Progenitor cell of endocrine pancreas (in vitro differentiated cells): ENCODE data around the gene ST3GAL3. TPM values are rescaled to one million over a fixed set of nuclear protein-coding genes. Genes with fewer than 3 reads are reported as not detected.

ENCODE experiments used
- DNase-seq: peaks from one replicate; pipeline ENCODE4 v3.0.0; 2021; ENCODE audit warnings: low spot score; ENCODE audit not compliant: unreplicated experiment
- H3K27ac Mint-ChIP-seq: 2 replicates; pipeline ENCODE4 v1.8.0; 2021; ENCODE audit warnings: mild to moderate bottlenecking, moderate library complexity, mixed read lengths
- H3K27me3 Mint-ChIP-seq: 2 replicates; pipeline ENCODE4 v1.8.0; 2021; ENCODE audit warnings: mixed read lengths
- H3K36me3 Mint-ChIP-seq: 2 replicates; pipeline ENCODE4 v1.8.0; 2022; ENCODE audit warnings: mixed read lengths; ENCODE audit not compliant: insufficient read depth
- H3K4me1 Mint-ChIP-seq: 2 replicates; pipeline ENCODE4 v1.8.0; 2021; ENCODE audit warnings: low read depth, mixed read lengths
- H3K4me3 Mint-ChIP-seq: 2 replicates; pipeline ENCODE4 v1.8.0; 2021; ENCODE audit warnings: low read depth, mild to moderate bottlenecking, moderate library complexity, mixed read lengths
- H3K9me3 Mint-ChIP-seq: 2 replicates; pipeline ENCODE4 v1.8.0; 2021; ENCODE audit warnings: low read depth, mixed read lengths
- CTCF ChIP-seq: fragments of 200-600 bp; sonication (generic); IDR thresholded peaks from one replicate; pipeline ENCODE4 v1.5.0; 2021; ENCODE audit warnings: antibody characterized with exemption, mild to moderate bottlenecking; ENCODE audit not compliant: unreplicated experiment
- total RNA-seq: library from RNA; stranded (reverse); gene quantifications from 2 replicates; pipeline ENCODE4 v1.2.1, GENCODE V29; 2021

ST3GAL3 gene
- total RNA-seq, 1 donor from 2014 or later = 14.9 TPM

GRCh38 chr1:43872280-43872679, 164.9 kb downstream of the ST3GAL3 start:
- Mint-ChIP-seq H3K27me3 (peaks cover 6% of the 10 kb centered on the region), H3K27ac (no peak overlapping the region), H3K9me3 (no peaks in the 10 kb centered on the region), H3K4me3 (no peak overlapping the region), H3K36me3 (no peaks in the 10 kb centered on the region), H3K4me1 (no peaks in the 10 kb centered on the region)
- no peak for DNase-seq
- no peak for TF ChIP-seq CTCF

GRCh38 chr1:43873851-43874250, 166.5 kb downstream of the ST3GAL3 start:
- no peaks in the 10 kb centered on the region for H3K9me3 Mint-ChIP-seq
- H3K36me3 Mint-ChIP-seq = no peaks in the 10 kb centered on the region
- no peak overlapping the region for H3K4me3 Mint-ChIP-seq
- no peak overlapping the region for H3K27ac Mint-ChIP-seq
- peaks cover 6% of the 10 kb centered on the region for H3K27me3 Mint-ChIP-seq
- no peaks in the 10 kb centered on the region for H3K4me1 Mint-ChIP-seq
- no peak for DNase-seq
- no peak for TF ChIP-seq CTCF

- DNase-seq = no peak
- Mint-ChIP-seq H3K27me3 (peaks cover 4% of the 10 kb centered on the region), H3K36me3 (no peaks in the 10 kb centered on the region), H3K4me1 (no peaks in the 10 kb centered on the region), H3K9me3 (no peaks in the 10 kb centered on the region), H3K4me3 (no peak overlapping the region), H3K27ac (no peak overlapping the region)
- no peak for TF ChIP-seq CTCF
These were observed 167.4 kb downstream of the ST3GAL3 start for GRCh38 chr1:43874716-43875115.

GRCh38 chr1:43875331-43875730, 168.0 kb downstream of the ST3GAL3 start:
- Mint-ChIP-seq H3K9me3 (no peaks in the 10 kb centered on the region), H3K4me1 (no peaks in the 10 kb centered on the region), H3K4me3 (no peak overlapping the region), H3K36me3 (no peaks in the 10 kb centered on the region), H3K27me3 (peaks cover 3% of the 10 kb centered on the region), H3K27ac (no peak overlapping the region)
- TF ChIP-seq CTCF = no peak
- DNase-seq = no peak

- H3K4me3 Mint-ChIP-seq = no peak overlapping the region
- H3K27me3 Mint-ChIP-seq = no peaks in the 10 kb centered on the region
- H3K36me3 Mint-ChIP-seq = no peaks in the 10 kb centered on the region
These were observed 169.8 kb downstream of the ST3GAL3 start for GRCh38 chr1:43877101-43877500.

More at GRCh38 chr1:43877101-43877500, 169.8 kb downstream of the ST3GAL3 start:
- no peaks in the 10 kb centered on the region for H3K9me3 Mint-ChIP-seq
- no peak for DNase-seq
- no peak overlapping the region for H3K27ac Mint-ChIP-seq
- H3K4me1 Mint-ChIP-seq = no peaks in the 10 kb centered on the region
- TF ChIP-seq CTCF = no peak
